PC-9 (cell line): ENCODE measurements around the gene E4F1. TPM values are rescaled to one million over a fixed set of nuclear protein-coding genes. Genes with fewer than 3 reads are reported as not detected.

Experiments
- BruUV-seq: library from RNA; stranded (reverse); fragments of 400-500 nt; replicated peaks from 2 replicates; lab custom pipeline; 2021; lab: Mats Ljungman, UMichigan
- CTCF ChIA-PET: fragments of 300-600 bp; sonication (Branson Sonifier 250); formaldehyde crosslinking; loops from one replicate; lab custom pipeline; 2022; ENCODE audit warnings: antibody characterized with exemption; lab: Charles Lee
- POLR2A ChIA-PET: fragments of 300-600 bp; sonication (Branson Sonifier 250); formaldehyde crosslinking; loops from one replicate; lab custom pipeline; 2022; ENCODE audit warnings: antibody characterized with exemption; ENCODE audit not compliant: unreplicated experiment; lab: Charles Lee
- DNase-seq, 2 experiments: peaks; one replicate each; pipeline versions ENCODE4 v3.0.0 to v3.0.0-alpha.2; 2015 to 2022; ENCODE audit warnings: mixed read lengths in 1 of 2
- H2AFZ ChIP-seq: fragments of 200-600 bp; sonication (generic); 2 replicates; pipeline ENCODE4 v1.8.1; 2017; ENCODE audit warnings: antibody characterized with exemption
- H3F3A ChIP-seq: fragments of 200-600 bp; sonication (generic); 2 replicates; pipeline ENCODE4 v1.8.1; 2017; ENCODE audit warnings: antibody characterized with exemption, mild to moderate bottlenecking, low read depth; ENCODE audit not compliant: insufficient read depth
- H3K27ac ChIP-seq: fragments of 200-600 bp; sonication (generic); 2 replicates; pipeline ENCODE4 v1.6.1; 2016; ENCODE audit warnings: mixed run types
- H3K27me3 ChIP-seq: fragments of 200-600 bp; sonication (generic); 2 replicates; pipeline ENCODE4 v1.6.1; 2016; ENCODE audit warnings: low read depth, mixed run types; ENCODE audit not compliant: insufficient read depth
- H3K36me3 ChIP-seq: fragments of 200-600 bp; sonication (generic); 2 replicates; pipeline ENCODE4 v1.6.1; 2016; ENCODE audit warnings: low read depth, mixed run types
- H3K4me1 ChIP-seq: fragments of 200-600 bp; sonication (generic); replicated peaks from 2 replicates; pipeline ENCODE4 v1.6.1; 2016; ENCODE audit warnings: mixed run types; ENCODE audit not compliant: insufficient read depth
- H3K4me2 ChIP-seq: fragments of 200-600 bp; sonication (generic); 2 replicates; pipeline ENCODE4 v1.6.1; 2017; ENCODE audit warnings: mixed run types
- H3K4me3 ChIP-seq: fragments of 200-600 bp; sonication (generic); 2 replicates; pipeline ENCODE4 v1.6.1; 2016; ENCODE audit warnings: mixed run types
- H3K79me2 ChIP-seq: fragments of 200-600 bp; sonication (generic); 2 replicates; pipeline ENCODE4 v1.6.1; 2017; ENCODE audit warnings: low read depth, mixed run types
- H3K9me2 ChIP-seq: fragments of 200-600 bp; sonication (generic); 2 replicates; pipeline ENCODE4 v1.8.1; 2017; ENCODE audit warnings: mild to moderate bottlenecking; ENCODE audit not compliant: insufficient read depth
- H3K9me3 ChIP-seq: fragments of 200-600 bp; sonication (generic); 2 replicates; pipeline ENCODE4 v1.8.1; 2016; ENCODE audit warnings: low read depth; ENCODE audit not compliant: insufficient read depth
- H4K20me1 ChIP-seq: fragments of 200-600 bp; sonication (generic); 2 replicates; pipeline ENCODE4 v1.8.1; 2017; ENCODE audit not compliant: insufficient read depth
- CTCF ChIP-seq: fragments of 200-600 bp; sonication (generic); conservative IDR thresholded peaks from 2 replicates; pipeline ENCODE4 v1.6.1; 2017; ENCODE audit warnings: mixed run types, antibody characterized with exemption, mild to moderate bottlenecking, moderate library complexity
- EZH2 ChIP-seq: fragments of 200-600 bp; sonication (generic); IDR thresholded peaks from 2 replicates; pipeline ENCODE4 v1.8.0; 2017; ENCODE audit warnings: antibody characterized with exemption, low read depth
- intact Hi-C: fragments of 100-400 bp; cut with micrococcal nuclease; formaldehyde crosslinking; loops from one replicate; pipeline ENCODE4 v1.10.0; 2022; ENCODE audit not compliant: unreplicated experiment
- total RNA-seq: library from RNA; stranded (reverse); gene quantifications from 2 replicates; pipeline ENCODE4 v1.2.3, GENCODE V29; 2021

E4F1 gene
- total RNA-seq, 1 experiment from 2014 or later, result 38.8 TPM

- Histone ChIP-seq H3K4me1 (no peaks in the 10 kb centered on the region), H3K27me3 (no peaks in the 10 kb centered on the region), H3K79me2 (no peaks in the 10 kb centered on the region), H3K4me2 (no peak overlapping the region), H3K27ac (no peak overlapping the region), H3F3A (no peaks in the 10 kb centered on the region; the same call in 1 of the 2 replicates), H3K9me3 (no peaks in the 10 kb centered on the region), H2AFZ (no peak overlapping the region), H4K20me1 (0 out of 2 replicates have a peak, but pooled peaks cover 5% of the 10 kb centered on the region), H3K9me2 (no peaks in the 10 kb centered on the region), H3K36me3 (no peaks in the 10 kb centered on the region), H3K4me3 (no peak overlapping the region)
- intact Hi-C loops, result no loop called here
- TF ChIP-seq CTCF (no peak), EZH2 (no peak)
- DNase-seq, result no peak
- POLR2A ChIA-PET, result interaction anchor here (0.7 kb wide), 1 partner anchor 221 kb away, joined by 8 read pairs; no protein-coding TSS in a partner anchor
- CTCF ChIA-PET, result interaction anchor here (0.6 kb wide), 1 partner anchor 29 kb away, joined by 4 read pairs; no protein-coding TSS in a partner anchor
- BruUV-seq, result TSS peak; percentile 82
Observed at GRCh38 chr16:2177561-2177960, 45.8 kb upstream of the E4F1 start.

DNA sequence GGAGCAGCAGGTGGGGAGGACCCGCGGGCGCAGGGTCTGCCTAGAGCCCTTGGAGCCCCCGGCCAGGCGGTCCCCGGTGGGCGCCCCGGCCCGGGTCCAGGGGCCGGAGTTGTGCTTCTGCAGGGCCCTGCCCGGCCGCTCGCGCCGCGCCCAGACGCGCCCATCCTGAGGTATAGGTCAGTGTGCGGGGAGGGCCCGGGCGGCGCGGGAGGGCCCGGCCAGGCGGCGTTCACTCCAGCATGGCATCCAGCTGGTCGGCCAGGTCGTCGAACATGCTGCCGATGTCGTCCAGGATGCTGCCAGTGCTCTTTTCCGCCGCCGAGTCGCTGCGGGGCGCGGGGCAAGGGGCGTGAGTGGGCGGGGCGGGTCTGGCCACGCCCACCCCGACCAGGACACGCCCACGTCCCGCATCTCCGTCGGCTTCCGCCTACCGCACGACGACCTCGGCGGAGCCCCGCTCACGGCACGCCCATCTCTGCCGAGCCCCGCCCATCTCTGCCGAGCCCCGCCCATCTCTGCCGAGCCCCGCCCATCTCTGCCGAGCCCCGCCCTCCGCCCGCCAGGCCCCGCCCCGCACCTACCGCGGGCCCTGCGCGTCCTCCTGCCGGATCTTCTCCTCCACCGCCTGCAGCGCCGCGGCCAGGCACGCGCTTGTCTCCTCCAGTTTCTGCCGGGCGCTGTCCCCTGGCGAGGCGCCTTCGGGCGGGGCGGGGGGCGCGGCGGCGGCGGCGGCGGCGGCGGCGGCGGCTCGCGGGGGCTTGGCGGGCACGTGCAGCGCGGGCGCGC lies 44.9 kb upstream of the E4F1 start:
- intact Hi-C loops, result no loop called here
- Histone ChIP-seq H4K20me1 (0 out of 2 replicates have a peak, but pooled peaks cover 5% of the 10 kb centered on the region), H3K36me3 (no peaks in the 10 kb centered on the region), H3K9me2 (no peaks in the 10 kb centered on the region), H3K4me3 (no peak overlapping the region), H3K4me2 (no peak overlapping the region), H3K4me1 (no peaks in the 10 kb centered on the region), H3K79me2 (no peaks in the 10 kb centered on the region), H3F3A (no peaks in the 10 kb centered on the region; the same call in 1 of the 2 replicates), H2AFZ (no peak overlapping the region), H3K9me3 (no peaks in the 10 kb centered on the region), H3K27me3 (no peaks in the 10 kb centered on the region), H3K27ac (no peak overlapping the region)
- no TSS peak for BruUV-seq
- ChIA-PET POLR2A (interaction anchor here (0.7 kb wide), 1 partner anchor 222 kb away, joined by 8 read pairs; no protein-coding TSS in a partner anchor), CTCF (no interaction called here)
- DNase-seq, result no peak
- no peak for TF ChIP-seq CTCF
- no peak for TF ChIP-seq EZH2

GRCh38 chr16:2179107-2179501 lies 44.3 kb upstream of the E4F1 start:
- Histone ChIP-seq H3K4me1 (no peaks in the 10 kb centered on the region), H3K4me2 (no peak overlapping the region), H3K9me3 (no peaks in the 10 kb centered on the region), H3K36me3 (no peaks in the 10 kb centered on the region), H3K79me2 (no peaks in the 10 kb centered on the region), H3K27me3 (no peaks in the 10 kb centered on the region), H3F3A (no peaks in the 10 kb centered on the region; the same call in 1 of the 2 replicates), H2AFZ (no peak overlapping the region), H3K27ac (no peak overlapping the region), H3K9me2 (no peaks in the 10 kb centered on the region), H4K20me1 (0 out of 2 replicates have a peak, but pooled peaks cover 5% of the 10 kb centered on the region), H3K4me3 (no peak overlapping the region)
- BruUV-seq, result no TSS peak
- ChIA-PET CTCF (no interaction called here), POLR2A (no interaction called here)
- no peak for DNase-seq
- intact Hi-C loops, result no loop called here
- no peak for TF ChIP-seq CTCF
- TF ChIP-seq EZH2, result no peak
